ENCODE results near the gene SYNPO2.
"Not testable (repeated sequence)": the region's sequence is repeated elsewhere in the genome, so short reads cannot be mapped to it uniquely, and the experiment has no call there.

SYNPO2 gene

DNA sequence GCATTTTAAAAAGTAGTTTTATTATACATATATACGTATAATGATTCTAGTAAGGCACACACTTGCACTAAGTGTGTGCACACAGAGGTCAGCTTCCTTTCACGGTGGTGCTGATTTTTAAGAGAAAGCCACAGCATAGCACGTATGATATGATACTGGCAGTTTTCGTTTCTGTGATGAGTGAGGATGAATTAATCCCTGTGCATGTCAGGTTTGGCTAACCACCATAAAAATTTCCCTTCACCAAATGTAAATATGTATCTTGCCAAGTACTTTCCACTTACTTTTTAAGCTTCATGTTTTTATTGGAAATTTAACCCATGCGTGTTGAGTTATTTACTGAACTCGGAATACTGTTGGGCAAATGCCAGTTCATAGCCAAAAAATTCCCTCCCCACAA is 84.6 kb downstream of the SYNPO2 start:
- DNase-seq (ENCODE audit: low read depth): no peak

DNA sequence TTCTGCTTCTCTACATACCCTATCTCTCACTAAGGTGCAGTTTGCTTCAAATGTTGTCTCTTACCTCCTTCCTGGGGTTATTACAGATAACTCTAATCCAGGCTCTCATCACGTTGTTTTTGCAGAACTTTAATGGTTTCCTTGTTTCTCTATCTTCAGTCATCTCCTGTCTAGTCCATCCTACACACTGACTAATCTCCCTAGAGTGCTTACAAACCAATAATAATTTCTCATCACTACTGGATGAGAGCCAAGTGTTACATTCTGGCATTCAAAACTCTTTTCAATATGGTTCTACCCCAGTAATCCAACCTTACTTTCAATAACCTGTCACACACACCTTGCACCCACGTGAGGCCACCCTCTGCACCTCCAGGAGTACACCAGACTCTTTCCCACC is 86.1 kb downstream of the SYNPO2 start:
- peak; percentile 50 for DNase-seq (ENCODE audit: low read depth)

DNA sequence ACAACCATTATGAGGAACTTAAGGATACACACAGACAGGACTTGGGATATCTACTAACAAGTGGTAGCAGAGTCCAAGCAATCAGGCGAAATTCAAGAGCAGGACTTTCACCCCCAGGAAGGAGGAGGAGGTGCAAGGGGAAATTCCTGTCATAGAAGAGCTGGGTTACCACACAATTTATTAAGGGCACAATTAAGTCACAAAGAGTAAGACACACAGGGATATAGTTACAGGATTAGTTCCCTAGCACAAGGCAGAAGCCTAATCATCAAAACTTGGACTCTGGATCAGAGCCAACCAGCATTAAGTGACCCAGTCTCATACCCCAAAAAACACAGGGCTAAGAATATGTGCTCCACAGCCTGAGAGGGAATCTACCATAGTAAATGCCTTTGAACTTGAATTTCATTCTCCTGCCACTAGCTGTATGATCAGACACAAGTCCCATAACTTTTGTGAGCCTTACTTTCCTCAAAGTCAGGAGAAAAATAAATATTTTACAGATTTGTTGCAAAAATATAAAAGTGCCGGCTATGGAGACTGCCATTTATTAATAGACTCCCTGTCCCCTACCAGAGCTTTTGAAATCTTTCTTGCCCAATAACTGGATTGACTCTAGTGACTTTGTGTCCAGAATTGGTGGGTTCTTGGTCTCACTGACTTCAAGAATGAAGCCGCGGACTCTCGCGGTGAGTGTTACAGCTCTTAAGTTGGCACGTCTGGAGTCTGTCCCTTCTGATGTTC is 87.0 kb downstream of the SYNPO2 start:
- DNase-seq (ENCODE audit: low read depth): no peak

DNA sequence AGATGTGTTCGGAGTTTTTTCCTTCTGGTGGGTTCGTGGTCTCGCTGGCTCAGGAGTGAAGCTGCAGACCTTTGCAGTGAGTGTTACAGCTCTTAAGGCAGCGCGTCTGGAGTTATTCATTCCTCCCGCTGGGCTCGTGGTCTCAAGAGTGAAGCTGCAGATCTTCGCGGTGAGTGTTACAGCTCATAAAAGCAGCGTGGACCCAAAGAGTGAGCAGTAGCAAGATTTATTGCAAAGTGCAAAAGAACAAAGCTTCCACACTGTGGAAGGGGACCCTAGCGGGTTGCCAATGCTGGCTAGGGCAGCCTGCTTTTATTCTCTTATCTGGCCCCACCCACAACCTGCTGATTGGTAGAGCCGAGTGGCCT is 87.5 kb downstream of the SYNPO2 start:
- DNase-seq (ENCODE audit: low read depth): not testable (repeated sequence)

DNA sequence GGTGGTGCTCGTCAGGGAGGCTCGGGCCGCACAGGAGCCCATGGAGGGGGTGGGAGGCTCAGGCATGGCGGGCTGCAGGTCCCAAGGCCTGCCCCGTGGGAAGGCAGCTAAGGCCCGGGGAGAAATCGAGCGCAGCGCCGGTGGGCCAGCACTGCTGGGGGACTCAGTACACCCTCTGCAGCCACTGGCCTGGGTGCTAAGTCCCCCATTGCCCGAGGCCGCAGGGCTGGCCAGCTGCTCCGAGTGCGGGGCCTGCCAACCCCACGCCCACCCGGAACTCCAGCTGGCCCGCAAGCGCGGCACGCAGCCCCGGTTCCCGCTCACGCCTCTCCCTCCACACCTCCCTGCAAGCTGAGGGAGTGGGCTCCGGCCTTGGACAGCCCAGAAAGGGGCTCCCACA is 88.4 kb downstream of the SYNPO2 start:
- not testable (repeated sequence) for DNase-seq (ENCODE audit: low read depth)

DNA sequence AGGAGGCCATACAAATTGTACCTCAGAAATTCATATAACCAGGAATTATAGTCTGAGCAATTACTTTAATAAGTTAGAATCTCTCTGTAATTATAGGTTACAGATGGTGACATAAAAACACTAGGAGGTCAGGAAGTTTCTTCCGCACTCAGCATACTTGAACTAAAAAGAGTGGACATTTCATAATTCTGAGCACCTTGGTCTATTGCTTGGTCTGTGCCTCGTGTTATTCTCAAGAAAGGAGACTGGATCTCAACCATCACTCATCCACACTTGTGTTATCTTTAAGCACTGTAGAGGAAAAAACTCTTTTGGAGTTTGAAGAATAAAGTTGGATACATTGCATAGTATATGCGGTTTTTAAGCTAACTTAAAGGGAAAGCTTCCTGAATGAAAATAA is 91.1 kb downstream of the SYNPO2 start:
- DNase-seq (ENCODE audit: low read depth): no peak

DNA sequence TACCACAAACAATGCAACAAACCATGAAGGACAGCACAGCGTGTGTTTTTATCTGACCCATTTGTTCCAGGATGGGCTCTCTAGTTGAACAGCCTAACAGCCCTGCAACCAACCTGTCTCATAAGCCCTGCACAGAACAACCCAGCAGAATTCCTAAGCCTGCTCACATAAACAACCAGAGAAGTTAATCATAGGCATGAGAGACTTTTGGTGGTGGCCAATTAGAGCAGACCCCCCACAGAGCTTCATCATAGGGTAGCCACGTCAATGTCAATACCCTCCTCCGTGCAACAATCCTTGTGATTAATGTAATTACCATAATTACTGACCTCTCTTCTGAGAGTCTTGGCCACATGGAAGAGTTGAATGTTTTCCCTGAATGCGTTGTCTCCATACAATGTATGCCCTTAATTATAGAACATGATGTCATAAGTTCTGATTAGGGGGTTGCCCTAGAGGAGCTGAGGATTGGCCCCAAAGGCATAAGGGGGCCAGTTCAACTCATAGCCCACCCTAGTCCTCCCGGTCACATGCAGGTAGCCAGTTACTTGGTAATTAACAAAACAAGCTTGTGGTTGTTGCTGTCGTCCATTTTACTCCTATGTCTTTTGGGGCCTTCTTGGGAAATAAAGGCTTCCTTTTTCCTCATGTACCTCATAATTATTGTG is 92.7 kb downstream of the SYNPO2 start:
- DNase-seq (ENCODE audit: low read depth): peak; percentile 32

DNA sequence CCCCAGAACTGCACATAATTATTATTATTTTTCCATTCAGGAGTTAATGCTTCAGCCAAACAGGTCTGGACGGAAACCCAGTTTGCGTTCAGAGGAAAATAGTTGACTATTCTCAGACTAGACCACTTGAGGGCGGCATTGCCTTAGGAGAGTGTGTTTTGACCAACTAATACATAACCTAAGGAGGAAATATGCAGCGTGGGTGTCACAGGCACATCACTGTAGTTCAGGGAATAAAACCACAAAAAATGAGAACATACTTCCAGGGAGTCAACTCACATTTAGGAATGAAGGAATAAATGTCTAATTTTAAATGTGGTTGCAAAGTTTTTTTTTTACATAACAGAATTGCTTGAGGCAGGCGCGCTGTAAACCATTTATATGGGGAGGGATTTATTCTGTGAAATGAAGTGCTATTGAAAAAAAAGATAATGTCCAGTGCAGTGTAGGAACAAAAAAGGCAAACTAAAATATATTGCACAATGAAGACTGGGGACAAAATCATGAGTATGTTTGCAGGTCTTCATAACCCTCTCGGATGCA is 93.3 kb downstream of the SYNPO2 start:
- peak; percentile 83 for DNase-seq (ENCODE audit: low read depth)

DNA sequence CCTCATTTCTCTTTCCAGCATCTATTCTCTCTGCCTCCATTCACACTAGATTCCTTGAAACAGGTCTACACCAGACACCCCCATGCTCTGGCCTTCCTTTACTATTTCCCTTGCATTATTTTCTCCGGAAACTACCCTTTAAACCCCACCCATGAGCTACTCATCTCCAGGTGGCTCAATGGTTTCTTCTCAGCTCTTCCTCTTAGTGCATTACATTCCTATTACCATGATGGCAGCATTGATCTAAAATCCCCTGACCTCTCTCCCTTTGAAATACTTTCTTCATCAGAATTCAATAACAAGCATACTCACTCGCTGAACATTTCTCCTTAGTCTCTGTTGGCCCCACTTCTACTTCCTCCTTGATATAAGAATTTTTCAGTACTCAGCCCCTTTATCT is 94.6 kb downstream of the SYNPO2 start:
- no peak for DNase-seq (ENCODE audit: low read depth)

DNA sequence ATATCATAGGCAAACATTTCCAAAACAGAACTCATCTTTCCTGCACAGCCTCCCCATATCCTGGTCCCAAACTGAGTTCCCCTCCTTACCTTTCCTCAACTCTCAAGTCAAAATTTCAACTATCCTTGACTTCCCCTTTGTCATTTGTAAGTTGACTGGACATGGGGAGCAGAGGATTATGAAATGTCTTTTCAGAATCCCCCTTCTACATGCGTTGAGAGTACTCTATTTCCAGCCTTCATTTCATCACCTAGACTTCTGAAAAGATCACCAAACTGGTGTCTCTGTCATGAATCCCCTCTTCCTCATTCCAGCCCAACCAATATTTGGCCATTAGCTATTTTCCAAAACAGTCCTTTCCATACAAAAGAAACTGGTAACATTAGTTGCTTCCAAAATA is 95.2 kb downstream of the SYNPO2 start:
- no peak for DNase-seq (ENCODE audit: low read depth)

DNA sequence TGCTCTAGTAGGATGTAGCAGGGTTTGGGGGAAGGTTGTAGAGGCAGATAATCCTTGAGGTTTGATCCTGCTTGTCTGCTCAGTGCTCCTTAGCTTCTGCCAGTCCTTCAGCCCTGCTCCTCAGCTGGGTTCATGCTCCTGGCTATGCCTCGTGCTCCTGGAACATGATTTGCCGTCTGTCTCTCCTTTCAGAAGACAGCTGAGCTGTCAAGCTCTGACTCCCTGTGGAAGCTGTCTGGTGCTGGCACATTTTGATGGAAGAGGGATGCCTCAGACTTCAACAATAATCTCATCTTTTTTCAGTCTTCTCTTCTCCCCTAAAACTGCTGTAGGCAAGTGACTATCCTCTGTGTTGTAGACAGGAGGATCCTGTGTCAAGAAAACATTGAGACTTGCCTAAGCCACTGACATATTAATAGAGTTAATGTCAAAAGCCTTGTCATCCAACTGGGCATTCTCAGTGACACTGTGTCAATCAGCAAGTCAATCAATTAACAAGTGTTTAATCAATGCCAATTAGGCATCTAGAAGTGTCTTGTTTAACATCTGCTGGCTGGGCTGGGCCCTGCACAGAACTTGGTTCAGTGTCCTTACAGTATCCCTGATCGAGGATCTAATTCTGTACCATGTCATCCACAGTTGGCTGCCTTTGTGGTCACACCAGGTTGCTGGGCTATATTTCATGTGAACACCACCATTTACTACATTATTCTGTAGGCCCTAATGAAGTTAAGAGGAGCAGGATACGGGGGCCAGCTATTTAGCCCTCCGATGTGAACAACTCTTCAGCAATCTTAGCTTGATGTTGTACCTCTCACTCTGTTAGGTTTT is 96.7 kb downstream of the SYNPO2 start:
- no peak for DNase-seq (ENCODE audit: low read depth)

DNA sequence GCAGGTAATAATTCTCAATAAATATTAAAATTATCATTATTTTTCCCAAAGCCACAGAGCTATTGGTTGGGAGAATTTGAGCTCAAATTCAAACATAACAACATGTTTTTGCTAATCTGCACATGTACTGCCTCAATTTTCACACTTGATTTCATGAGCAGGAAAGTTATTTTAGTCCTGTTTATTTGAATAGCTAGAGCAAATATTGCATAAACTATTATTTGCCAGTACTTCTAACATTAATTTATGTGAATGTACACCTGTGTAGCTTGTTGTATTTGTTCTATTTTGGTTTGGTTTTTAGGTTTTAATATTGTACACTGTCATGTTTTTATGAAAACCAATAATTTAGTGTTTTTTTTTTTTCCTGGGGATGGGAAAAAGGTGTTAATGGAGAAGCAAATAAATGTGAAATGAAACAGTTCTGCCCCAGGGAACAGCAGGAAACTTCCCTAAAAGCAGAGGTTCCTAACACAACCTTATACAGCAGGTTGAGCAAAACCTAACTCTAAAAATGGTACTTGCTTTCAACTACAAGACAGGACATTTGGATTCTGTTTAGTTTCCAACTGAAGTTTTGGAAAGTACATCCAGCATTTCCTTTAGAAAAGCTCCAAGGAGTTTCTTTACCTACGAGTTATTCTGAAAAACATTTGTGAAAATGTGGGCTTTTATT is 99.4 kb downstream of the SYNPO2 start:
- DNase-seq (ENCODE audit: low read depth): no peak

DNA sequence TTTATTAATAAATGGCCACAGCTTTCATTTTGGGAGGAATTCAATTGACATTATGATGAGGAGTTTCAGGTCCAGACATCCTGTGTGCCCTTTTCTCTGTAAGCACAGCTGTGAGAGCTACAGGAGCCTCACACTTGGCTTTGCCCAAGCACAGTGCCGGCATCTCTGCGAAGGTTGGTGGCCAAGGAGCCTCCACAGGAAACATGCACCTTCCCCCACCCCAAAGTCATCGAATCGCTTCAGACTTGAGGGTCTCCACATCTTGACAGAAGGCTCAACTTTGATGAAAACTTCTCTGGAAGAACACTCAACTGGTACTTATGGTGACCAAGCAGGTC is 100.0 kb downstream of the SYNPO2 start:
- no peak for DNase-seq (ENCODE audit: low read depth)

DNA sequence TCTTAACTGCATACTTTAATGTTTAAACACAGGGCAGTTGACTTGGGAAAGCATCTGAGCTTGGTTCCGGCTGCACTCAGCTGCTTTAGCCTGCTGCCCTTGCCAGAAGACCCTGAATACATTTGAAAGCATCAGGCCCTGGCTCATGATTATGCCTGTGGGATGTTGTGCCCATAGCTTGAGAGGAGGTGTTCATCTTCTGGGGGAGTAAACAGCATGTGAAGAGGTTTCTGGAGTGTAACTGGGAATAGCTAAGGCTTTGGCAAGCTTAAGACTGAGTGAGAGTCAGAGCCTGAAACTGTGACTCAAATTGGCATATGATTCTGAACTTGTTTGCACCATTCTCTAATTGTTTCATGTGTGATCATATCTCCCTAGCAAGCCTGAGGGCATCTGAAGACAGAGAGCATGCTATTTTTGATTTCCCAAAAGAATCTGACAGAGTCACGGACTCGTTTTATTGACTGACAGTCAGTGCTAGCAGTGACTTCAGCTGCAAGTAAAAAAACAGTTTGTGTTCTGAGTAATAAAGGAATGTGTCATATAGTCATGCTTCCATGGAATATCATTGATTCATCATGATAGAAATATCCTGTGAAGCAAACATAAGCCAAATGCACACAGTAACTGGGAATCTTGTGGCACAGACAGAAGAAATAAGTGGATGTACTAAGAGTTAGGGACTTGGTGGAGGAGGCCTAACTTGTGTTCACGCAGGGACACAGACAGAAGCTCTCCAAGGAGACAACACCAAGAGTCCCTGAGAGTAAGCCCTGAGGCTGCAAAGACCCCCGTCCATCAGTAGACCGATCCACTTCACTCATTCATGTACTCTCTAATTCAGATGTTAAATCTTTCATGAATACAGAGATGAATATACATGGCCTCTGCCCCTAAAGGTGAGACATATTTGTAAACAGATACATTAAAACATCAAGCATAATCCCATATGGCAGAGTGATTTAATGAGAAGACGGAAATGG is 100.7 kb downstream of the SYNPO2 start:
- peak; percentile 92 for DNase-seq (ENCODE audit: low read depth)

DNA sequence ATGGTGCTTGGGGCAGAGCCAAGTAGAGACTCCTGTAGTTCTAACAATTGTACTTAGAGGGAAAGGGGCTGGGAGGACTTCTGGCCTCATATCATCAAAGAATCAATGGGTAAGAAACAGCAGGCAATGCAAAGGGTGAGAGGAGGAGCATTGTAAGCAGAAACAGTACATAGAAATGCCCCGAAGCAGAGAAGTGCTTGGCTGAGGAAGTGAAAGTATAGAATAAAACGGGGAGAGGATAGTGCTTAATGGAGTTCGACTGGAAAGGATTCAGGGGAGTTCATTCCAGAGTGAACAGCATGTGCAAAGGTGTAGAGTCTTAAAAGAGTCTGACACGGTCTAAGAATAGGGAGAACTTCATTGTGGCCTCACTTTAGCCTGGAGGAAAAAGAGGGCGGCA is 103.0 kb downstream of the SYNPO2 start:
- DNase-seq (ENCODE audit: low read depth): no peak

DNA sequence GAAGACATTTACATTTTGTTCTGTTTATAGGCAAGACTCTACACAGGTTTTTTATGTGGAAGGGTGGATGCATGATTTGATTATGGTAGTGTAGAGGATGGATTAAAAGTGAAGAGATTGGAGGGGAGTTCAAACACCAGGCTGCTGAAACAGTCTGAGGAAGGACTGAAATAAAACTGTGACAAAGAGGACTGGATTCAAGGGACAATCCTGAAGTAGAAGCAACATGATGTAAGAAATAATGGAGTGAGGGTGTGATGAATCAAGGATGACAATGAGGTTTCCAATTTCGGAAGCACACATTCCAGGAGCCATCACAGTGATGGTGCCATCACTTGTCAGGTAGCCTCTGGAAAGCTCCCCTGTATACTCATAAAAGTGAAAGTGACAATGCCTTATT is 103.5 kb downstream of the SYNPO2 start:
- DNase-seq (ENCODE audit: low read depth): no peak

DNA sequence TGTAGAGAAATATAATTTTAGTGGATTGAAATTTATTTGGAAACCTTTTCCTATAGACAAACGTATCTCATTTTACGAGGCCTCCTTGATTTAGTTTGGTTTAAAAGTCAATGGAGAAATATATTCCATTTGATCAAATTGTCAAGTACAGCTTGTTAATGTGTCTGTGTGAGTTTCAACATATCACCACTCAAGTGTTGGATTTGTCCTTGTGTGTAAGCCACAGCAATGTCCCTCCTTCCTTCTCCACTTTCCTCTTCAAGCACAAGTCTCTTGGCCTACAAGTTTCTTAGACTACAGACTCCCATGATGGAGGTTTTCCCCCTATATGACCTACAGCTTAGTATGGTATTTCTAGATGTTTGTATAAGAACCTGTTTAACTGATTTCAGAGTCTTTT is 104.7 kb downstream of the SYNPO2 start:
- DNase-seq (ENCODE audit: low read depth): no peak

DNA sequence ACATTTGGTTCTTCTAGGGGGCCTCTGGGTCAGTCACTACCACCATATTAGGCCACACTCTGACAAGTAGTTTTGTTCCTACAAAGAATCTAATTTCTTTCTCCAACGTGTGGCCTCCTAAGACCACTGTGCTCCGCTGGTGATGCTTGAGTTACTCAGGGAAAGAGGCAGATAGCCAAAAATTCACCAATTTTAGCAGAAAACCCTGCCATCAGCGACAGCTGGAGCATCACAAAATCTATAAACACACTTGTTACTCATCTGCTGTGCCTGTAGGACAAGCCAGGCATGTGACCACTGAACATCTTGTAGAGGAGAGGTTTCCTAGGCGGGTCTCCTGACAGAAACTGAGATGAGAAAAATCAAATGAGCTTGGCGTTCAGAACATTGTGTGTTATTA is 105.4 kb downstream of the SYNPO2 start:
- peak; percentile 8 for DNase-seq (ENCODE audit: low read depth)

DNA sequence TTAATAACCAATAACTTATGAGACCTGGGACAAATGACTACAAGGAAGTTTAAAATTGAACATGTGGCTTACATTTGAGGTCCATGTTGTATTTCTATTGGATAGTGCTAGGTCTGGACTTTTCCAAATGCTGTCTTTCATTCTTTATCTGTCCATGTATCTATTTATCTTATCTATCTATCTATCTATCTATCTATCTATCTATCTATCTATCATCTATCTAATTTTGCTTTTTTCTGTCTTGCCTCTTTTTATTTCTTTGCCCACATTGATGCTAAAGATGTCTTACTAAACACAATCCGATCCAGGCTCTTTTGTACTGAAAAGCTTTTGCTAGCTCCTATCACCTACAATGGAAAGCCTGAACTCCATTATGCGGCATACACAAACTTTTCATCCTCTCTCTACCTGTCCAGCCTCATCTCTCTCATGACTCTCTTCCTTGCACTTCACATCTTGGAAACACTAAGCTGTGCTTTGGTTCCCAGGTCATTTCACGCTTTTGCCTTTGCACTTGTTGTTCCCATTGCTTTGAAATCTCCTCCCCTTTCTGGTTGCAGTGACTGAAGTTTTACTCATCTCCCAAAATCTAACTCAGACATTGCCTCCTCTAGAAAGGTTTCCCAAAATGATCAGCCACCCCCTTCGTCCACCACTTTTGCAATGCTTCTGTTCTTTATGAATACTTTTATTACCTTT is 107.2 kb downstream of the SYNPO2 start:
- no peak for DNase-seq (ENCODE audit: low read depth)

DNA sequence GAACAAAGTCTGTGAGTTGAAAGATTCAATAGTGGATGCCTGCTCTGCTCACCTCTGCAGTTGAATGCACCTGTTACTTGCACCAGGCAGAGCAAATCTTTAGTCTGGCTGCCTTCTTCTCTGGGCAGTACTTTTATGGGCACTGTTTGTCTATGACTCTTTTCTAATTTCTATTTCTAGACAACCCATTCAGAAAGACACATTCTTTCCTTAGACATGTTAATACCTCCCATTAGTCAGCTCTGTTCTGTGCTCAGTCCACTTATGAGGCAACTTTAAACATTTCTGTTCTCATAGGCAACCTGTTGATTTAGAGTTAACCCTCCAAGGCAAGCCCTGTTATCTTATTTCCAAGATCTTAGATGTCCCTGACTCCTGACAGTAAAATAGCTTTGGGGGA is 108.9 kb downstream of the SYNPO2 start:
- peak; percentile 2 for DNase-seq (ENCODE audit: low read depth)

DNA sequence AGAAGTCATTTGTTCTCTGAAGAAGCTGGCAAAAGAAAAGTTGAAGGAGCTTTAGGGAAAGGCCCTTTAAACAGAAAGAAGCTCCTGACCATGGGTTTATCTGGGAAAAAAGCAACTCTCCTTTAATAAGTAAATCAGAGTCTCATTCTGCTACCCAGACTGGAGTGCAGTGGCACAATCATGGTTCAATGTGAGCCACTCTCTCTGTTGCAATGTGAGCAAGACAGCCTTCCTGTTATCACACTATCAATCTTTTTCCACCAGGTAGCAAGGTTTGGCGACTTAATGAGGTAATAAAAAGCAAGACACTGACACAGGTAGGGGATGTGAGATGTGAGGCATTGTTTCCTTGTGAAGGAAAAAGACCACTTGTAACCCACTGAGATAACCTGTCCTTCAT is 111.3 kb downstream of the SYNPO2 start:
- no peak for DNase-seq (ENCODE audit: low read depth)
